Measurements from ENCODE around the gene HIVEP3.
"Not testable (repeated sequence)": the region's sequence is repeated elsewhere in the genome, so short reads cannot be mapped to it uniquely, and the experiment has no call there.

The HIVEP3 gene

DNA sequence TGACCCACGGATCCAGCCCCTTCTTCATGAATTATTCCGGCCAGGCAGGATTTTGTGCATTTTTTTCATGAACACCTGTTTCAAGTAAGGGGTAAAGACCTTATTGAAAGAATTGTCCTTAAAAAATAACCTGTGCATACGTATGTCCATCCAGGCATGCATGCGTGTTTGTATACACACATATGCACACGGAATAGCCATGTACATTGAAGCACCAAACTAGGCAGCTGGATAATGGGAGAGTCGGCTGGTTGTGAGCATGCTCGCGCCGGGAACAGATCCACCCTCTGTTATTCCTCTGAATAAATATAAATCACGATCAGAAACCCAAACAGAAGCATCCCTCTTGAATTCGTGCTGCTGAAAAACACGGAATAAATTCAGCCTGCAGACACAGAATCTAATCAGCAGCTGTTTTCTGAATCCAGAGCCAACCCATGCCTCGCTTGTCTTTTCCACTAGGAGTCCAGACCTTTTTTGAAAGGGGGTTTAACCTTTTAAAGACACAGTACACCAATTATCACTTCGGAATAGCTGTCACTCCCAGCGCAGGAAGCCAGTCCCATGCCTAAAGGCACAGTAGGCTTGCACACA lies at the start of gene HIVEP3:
HIVEP3 (minus strand) TSS at position 473 of the 594 bp plus-strand sequence.
- TF ChIP-seq GATA1 (IDR thresholded peaks at IDR 0.05; ENCODE audit: low read depth, low read length) (no peak), POLR2A (IDR thresholded peaks at IDR 0.05; ENCODE audit: low read length) (no peak)
- no peak for DNase-seq

DNA sequence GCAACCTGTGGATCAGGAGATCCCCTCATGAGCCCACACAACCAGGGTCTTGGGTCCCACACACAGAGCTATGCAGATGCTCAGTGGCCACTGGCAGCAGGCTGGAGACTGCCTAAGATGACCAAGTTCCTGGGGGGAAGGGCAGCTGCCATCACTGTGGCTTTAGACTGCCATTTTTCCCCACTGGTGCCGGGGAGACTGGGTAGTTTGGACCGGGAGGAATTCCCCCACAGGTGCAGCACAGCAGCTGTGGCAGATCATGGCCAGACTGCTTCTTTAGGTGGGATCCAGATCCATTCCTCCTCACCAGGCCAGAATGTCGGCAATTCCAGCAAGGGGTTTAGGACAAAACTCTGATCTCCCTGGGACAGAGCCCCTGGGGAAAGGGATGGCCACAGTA lies 45.7 kb upstream of the HIVEP3 start:
- TF ChIP-seq POLR2A (IDR thresholded peaks at IDR 0.05; ENCODE audit: low read length) (no peak), GATA1 (IDR thresholded peaks at IDR 0.05; ENCODE audit: low read depth, low read length) (no peak)
- DNase-seq = no peak

DNA sequence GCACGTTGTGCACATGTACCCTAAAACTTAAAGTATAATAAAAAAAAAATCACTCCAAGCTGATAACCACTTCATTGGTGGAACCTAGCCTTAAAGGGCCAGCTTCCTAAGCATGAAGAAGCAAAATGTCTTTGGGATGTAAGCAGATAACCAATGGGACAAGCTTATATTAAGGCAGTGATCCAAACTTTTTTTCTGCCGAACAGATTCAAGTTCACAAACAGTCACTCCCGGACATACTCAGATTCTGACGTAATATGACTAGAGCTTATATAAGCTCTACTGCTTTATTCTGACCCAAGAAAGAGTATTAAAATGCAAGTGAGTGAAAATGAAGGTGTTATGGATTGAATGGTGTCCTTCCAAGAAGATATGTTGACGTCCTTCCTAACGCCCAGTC lies 44.9 kb upstream of the HIVEP3 start:
- TF ChIP-seq POLR2A (IDR thresholded peaks at IDR 0.05; ENCODE audit: low read length) = no peak
- TF ChIP-seq GATA1 (IDR thresholded peaks at IDR 0.05; ENCODE audit: low read depth, low read length) = no peak
- DNase-seq = no peak

DNA sequence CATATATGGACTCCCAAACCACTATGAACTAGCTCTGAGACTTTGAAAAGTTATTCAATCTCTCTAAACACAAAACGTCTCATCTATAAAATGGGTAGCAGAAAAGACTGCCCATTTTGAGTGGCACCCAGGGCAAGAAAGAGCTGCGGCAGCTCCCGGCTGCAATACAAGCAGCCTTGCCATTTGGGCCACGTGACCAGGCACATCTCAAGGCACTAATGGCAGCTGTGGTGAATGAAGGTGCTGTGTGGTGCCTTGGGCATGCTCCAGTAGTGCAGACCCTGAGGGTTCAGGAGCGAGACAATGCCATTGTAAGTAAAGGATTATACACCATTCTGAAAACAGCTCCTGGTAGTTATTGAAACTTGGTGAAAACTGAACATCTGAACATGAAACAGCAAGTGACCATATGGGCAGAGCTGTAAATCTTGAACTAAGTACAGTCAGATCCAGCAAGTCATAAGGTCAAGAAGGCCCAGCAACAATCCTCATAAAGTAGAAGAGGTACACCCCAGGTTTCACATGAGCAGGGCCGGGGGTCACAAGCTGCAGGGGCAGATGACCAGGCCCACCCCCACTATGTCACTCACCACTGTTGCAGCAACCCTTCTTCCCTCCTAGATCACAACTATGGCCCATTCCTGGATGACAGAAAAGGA lies 39.4 kb upstream of the HIVEP3 start:
- DNase-seq = no peak
- TF ChIP-seq POLR2A (IDR thresholded peaks at IDR 0.05; ENCODE audit: low read length) (no peak), GATA1 (IDR thresholded peaks at IDR 0.05; ENCODE audit: low read depth, low read length) (no peak)

DNA sequence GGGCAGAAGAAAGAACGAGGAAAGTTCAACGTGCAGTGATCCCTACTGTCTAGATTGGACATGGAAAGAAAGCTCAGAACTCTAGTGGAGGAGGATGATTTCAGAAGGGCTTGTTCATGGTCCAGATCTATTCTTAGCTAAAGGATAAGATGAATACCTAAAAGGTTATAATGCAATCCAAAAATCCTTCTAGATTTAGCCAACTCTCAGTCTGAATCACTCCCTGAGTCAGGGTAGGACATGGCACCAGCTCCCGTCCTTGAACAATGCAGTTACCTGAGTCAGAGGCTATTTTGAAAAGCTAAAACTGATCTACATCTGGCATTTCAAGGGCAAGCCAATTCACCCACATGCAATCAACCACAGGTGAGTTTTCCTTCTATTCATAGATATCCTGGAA lies 38.8 kb upstream of the HIVEP3 start:
- DNase-seq = no peak
- TF ChIP-seq GATA1 (IDR thresholded peaks at IDR 0.05; ENCODE audit: low read depth, low read length) = no peak
- TF ChIP-seq POLR2A (IDR thresholded peaks at IDR 0.05; ENCODE audit: low read length) = no peak

DNA sequence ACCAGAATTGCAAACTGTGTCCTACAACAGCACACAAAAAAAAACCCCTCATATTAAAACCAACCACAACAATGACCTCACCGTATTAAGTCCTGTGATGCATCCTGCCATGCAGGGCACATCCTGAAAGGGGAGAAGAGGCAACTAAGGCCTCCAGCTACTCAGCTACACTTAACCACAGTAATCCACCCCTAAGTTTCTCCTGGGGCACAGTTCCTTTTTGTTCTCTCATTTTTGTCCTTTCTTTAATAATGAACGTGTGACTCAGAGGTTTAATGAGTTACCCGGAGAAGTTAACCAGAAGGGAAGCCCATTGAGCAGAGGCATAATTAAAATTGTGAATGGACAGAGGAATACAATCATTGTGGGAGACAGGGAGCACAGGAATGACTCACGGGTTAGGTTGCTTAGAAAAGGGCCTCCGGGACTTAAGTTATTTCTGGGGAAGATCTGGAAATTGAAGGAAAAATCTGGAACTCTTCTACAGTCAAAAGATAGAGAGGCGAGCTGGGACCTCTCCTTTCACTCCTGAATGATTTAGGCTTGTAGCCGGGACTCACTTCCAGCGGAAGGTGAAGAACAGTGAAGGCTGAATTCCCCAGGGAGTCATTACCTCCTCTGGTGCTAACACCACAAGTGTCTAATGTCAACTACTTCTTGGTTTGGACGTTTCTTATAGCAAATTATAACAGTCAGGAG lies 36.9 kb upstream of the HIVEP3 start:
- DNase-seq = no peak
- TF ChIP-seq GATA1 (IDR thresholded peaks at IDR 0.05; ENCODE audit: low read depth, low read length) = no peak
- TF ChIP-seq POLR2A (IDR thresholded peaks at IDR 0.05; ENCODE audit: low read length) = no peak

DNA sequence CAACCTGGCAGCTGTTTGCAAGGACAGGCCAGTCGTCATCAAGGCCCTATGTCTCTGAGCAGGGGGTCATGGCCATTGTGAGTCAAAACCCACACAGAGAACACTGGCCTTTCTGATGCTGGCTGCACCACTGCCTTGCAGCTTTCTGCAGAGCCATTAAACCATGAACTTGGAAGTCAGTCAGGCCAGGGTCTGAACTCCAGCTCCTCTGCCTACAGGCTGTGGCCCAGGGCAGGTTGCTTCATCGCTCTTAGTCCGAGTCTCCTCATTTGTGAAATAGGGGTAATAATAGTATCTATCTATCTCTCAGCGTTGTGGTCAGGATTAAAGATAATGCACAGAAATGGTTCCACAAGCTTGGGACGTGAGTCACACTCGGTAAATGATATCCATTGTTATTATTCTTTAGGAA lies 35.8 kb upstream of the HIVEP3 start:
- TF ChIP-seq GATA1 (IDR thresholded peaks at IDR 0.05; ENCODE audit: low read depth, low read length) (no peak), POLR2A (IDR thresholded peaks at IDR 0.05; ENCODE audit: low read length) (no peak)
- no peak for DNase-seq

DNA sequence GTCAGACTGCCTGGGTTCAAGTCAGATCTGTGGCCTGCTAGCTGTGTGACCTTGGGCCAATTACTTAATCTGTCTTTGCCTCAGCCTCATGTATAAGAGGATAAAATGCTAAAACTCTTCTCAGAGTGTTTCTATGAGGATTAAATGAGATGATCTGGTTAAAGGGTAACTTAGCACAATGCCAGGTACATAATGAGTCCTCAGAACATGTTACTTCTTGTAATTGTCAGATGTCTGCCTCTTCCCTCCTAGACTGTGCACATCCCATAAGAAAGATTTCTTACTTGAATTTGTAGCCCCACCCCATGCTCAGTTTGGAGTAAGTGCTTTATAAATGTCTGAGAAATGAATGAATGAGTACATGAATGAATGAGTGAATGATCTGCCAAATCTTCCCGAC lies 34.6 kb upstream of the HIVEP3 start:
- DNase-seq = no peak
- TF ChIP-seq POLR2A (IDR thresholded peaks at IDR 0.05; ENCODE audit: low read length) (no peak), GATA1 (IDR thresholded peaks at IDR 0.05; ENCODE audit: low read depth, low read length) (no peak)

DNA sequence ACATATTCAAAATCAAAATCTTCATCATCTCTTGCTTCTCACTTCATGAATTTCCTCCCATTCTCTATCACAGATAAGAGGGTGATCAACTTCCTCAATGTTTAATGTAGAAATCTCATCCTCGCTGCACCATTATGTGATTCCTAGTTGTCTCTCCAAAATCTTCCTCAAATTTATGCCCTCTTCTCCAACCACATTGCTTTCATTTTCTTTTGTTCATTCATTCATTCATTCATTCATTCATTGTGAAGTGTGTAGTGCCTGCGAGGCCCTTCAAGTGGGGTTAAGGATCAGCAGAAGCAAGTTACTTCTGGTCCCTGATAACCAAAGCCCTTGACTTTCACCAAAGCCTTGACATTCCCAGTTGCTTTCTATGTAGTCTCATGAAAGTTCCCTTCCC lies 33.5 kb upstream of the HIVEP3 start:
- no peak for DNase-seq

DNA sequence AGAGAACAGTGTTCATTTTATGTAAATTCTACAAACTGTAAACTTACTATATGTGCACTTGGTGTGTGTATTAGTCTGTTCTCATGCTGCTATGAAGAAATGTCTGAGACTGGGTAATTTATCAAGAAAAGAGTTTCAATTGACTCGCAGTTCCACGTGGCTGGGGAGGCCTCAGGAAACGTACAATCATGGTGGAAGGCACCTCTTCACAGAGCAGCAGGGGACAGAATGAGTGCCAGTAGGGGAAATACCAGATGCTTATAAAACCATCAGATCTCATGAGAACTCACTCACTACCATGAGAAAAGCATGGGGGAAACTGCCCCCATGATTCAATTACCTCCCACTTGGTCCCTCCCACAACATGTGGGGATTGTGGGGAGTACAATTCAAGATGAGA lies 32.8 kb upstream of the HIVEP3 start:
- not testable (repeated sequence) for DNase-seq

More for the DNA sequence above, 33.5 kb upstream of the HIVEP3 start:
- TF ChIP-seq POLR2A (IDR thresholded peaks at IDR 0.05; ENCODE audit: low read length) (no peak), GATA1 (IDR thresholded peaks at IDR 0.05; ENCODE audit: low read depth, low read length) (no peak)

DNA sequence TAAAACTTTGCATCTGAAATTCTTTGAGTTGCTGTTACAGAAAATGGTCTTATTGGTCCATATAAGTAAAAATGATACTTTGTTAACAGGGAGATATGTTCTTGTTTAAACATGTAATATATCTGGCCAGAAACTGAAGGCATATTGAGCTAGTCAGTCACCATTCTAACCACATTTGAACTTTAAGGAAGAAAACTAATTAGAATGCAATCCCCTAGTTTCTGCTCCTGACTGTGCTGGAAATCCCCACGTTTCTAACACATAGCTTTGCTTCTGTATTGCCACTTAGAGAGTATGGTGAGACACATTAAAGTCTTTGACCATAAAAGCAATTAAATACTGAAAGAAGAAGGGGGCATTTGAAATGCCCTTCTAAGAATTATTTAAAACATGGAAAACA lies 32.1 kb upstream of the HIVEP3 start:
- TF ChIP-seq POLR2A (IDR thresholded peaks at IDR 0.05; ENCODE audit: low read length) (no peak), GATA1 (IDR thresholded peaks at IDR 0.05; ENCODE audit: low read depth, low read length) (no peak)
- DNase-seq = no peak

DNA sequence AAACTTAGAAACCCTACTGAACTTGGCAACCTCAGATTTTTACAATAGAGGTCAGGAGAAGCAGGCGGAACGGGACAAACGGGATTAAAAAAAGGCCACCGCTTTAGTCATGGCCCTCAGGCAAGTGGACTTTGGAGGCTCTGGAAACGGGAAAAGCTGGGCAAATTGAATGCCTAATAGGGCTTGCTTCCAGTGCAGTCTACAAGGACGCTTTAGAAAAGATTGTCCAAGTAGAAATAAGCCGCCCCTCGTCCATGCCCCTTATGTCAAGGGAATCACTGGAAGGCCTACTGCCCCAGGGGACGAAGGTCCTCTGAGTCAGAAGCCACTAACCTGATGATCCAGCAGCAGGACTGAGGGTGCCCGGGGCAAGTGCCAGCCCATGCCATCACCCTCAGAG lies 27.2 kb upstream of the HIVEP3 start:
- DNase-seq = not testable (repeated sequence)

DNA sequence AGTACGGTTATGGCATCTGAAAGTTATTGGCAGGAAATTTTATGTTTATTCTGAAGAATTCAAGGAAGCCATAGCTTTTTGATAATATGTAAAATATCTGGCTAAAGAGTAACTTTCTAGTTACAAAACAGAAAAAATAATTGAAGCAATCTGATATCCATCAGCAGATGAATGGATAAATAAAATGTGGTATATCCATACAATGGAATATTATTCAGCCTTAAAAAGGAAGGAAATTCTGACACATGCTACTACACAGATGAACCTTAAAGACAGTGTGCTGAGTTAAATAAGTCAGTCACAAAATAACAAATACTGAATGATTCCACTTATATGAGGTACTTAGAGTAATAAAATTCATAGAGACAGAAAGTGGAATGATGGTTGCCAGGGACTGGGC lies 25.0 kb upstream of the HIVEP3 start:
- DNase-seq = no peak
- no peak for TF ChIP-seq GATA1 (IDR thresholded peaks at IDR 0.05; ENCODE audit: low read depth, low read length)
- TF ChIP-seq POLR2A (IDR thresholded peaks at IDR 0.05; ENCODE audit: low read length) = no peak

DNA sequence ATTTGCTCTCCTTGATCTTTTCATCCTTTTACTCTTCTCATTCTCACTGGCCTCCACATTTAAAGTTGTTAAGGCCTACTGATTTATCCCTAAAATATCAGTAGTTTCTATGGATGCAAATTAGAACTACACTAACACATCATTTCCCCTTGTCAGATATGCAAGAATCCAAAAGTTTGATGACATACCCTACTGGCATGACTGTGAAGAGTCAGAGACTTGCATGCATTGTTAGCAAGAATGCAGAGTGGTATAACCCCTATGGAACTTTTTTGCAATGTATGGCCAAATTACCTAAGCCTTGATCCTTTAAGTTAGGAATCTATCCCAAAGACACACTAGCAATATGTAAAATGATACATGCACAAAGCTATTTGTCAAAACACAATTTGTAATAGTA lies 23.6 kb upstream of the HIVEP3 start:
- TF ChIP-seq GATA1 (IDR thresholded peaks at IDR 0.05; ENCODE audit: low read depth, low read length) (no peak), POLR2A (IDR thresholded peaks at IDR 0.05; ENCODE audit: low read length) (no peak)
- no peak for DNase-seq

DNA sequence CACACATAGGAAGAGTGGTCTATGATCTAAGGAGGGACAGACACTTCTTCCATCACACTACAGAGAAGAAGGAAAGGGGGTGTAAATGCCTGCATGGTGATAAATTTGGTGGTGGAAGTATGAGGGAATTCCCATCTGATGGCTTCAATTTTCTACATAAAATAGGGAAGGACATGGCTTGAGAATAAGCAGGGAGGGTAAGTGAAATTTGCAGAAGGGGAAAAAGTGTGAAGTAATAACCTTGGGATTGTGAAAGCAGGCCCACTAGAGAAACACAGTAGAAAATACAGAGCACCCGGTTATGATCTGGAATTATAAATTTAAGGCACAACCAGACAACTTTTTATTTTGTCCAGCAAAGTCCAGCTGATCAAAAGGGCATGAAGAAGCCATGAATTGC lies 22.7 kb upstream of the HIVEP3 start:
- TF ChIP-seq GATA1 (IDR thresholded peaks at IDR 0.05; ENCODE audit: low read depth, low read length) = no peak
- no peak for TF ChIP-seq POLR2A (IDR thresholded peaks at IDR 0.05; ENCODE audit: low read length)
- DNase-seq = no peak

Measured in erythroblast (primary cell).